GM12864 (cell line): ENCODE data around the gene CA5A.
"Not testable (repeated sequence)": the region's sequence is repeated elsewhere in the genome, so short reads cannot be mapped to it uniquely, and the experiment has no call there.

Source experiments
- DNase-seq: peaks from one replicate; pipeline ENCODE4 v3.0.0-alpha.2; 2011; ENCODE audit warnings: low read depth
- H3K4me3 ChIP-seq: 2 replicates; pipeline ENCODE4 v1.5.1; 2011; ENCODE audit warnings: mild to moderate bottlenecking, low read depth, low read length, control low read depth
- CTCF ChIP-seq: IDR thresholded peaks from 2 replicates; pipeline ENCODE4 v1.5.1; 2011; ENCODE audit warnings: low read depth, mild to moderate bottlenecking, moderate library complexity, low read length, control low read depth, inconsistent platforms; ENCODE audit errors: missing control alignments

Gene CA5A

GRCh38 chr16:87882436-87883019 lies 53.8 kb downstream of the CA5A start:
- no peak overlapping the region for H3K4me3 ChIP-seq
- TF ChIP-seq CTCF, result no peak
- no peak for DNase-seq

DNA sequence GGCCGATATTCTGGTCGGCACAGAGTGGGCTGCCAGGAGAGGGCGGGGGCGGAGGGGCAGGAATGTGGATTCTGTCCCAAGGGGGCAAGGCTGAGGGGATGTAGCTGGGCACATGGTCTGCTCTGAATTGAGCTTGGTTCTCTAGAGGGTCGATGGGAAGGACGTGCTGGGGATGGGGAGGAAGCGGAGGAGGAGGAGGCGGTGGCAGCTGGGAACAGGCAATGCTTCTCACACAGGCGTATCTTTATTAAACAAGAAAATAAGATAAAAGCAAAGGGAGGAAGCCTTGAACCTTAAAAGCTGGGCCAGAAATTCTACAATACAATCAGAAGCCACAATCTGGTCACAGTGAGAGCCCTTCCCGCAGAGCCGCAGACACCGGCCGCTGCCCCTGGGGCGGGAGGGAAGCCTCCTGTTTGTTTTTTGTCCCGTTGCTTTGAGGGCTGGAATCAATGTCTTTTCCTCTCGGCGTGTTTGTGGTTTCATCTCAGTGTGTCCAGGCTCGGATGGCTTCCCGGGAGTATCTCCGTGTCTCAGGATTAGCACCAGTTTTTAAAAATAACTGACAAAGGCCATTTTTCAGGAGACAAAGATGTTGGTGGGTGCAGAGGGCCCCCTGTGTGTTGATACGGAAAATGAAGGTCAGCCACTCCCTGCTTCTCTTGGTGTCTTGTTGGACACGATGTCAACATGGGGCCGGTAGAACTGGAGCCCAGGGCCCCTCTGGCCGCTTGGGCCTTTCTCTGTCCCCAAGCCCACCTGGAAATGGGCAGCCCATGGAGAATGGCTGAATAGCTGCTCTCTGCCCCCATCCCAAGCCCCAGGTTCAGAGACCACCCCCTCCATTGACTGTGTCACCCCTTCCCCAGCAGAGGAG lies 54.8 kb downstream of the CA5A start:
- H3K4me3 ChIP-seq, result no peak overlapping the region
- no peak for DNase-seq
- no peak for TF ChIP-seq CTCF

- no peak overlapping the region for H3K4me3 ChIP-seq
- no peak for TF ChIP-seq CTCF
- DNase-seq, result no peak
These were observed 56.1 kb downstream of the CA5A start for GRCh38 chr16:87880117-87880696.

DNA sequence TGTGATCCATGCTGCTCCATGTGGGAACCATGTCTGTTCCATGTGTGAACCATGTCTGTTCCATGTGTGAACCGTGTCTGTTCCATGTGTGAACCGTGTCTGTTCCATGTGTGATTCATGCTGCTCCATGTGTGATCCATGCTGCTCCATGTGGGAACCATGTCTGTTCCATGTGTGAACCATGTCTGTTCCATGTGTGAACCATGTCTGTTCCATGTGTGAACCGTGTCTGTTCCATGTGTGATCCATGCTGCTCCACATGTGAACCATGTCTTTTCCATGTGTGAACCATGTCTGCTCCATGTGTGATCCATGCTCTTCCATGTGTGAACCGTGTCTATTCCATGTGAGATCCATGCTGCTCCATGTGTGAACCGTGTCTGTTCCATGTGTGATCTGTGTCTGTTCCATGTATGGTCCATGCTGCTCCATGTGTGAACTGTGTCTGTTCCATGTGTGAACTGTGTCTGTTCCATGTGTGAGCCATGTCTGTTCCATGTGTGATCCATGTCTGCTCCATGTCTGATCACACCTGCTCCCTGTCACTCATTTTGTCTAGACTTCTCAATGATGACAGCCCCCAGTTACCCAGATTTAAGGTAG lies 56.8 kb downstream of the CA5A start:
- DNase-seq, H3K4me3 ChIP-seq: not testable (repeated sequence)

DNA sequence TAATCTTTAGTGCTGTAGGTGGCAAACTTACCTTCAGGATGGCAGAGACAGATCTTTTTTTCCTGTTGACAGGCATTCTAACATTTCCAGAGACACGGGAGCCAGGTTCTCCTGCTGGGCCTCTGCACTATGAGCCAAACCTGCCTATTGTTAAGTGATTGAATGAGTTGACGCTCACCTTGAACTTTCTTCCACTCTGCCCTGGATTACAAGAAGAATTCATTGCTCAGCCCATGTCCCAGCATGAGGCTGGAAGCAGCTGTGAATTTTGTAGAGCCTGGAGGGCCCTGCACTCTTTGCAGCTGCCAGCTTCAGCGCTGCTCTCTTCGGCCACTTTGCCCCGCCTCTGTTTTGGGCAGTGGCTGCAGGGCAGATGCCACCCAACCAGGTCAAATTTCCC lies 57.6 kb downstream of the CA5A start:
- DNase-seq, result no peak
- no peak for TF ChIP-seq CTCF
- no peak overlapping the region for H3K4me3 ChIP-seq

DNA sequence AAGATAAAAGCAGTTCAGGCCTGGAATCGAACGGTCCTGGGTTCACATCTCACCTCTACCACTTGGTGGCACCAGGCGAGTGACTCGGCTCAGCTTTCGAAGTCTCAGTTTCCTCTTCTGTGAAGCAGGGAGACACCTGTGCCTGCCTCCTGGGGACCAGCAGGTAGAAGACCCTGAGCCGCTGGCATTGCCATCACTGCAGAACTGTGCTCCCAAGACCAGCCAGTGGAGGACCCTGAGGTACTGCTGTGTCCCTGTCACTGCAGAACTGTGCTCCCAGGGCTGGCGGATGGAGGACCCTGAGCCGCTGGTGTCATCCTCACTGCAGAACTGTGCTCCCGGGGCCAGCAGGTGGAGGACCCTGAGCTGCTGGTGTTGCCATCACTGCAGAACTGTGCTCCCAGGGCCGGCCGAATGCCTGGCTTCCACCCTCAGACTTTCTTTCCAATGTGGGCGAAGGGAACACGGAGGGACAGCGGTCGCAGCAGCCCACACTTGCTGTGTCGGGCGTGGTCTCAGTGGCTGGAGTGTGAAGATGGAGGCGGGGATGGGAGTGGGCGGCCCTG lies 58.3 kb downstream of the CA5A start:
- peak; percentile 45 for TF ChIP-seq CTCF
- no peak for DNase-seq
- H3K4me3 ChIP-seq, result no peak overlapping the region
